Activated T-cell treated with anti-CD3 and anti-CD28 coated beads, Interleukin-2, amount 50 U/mL, for 24 hours (primary cell): Measurements from ENCODE around the gene NR3C1.

ENCODE experiments used
- DNase-seq: peaks from one replicate; pipeline ENCODE4 v3.0.0-alpha.2; 2020
- H3K27ac Mint-ChIP-seq: 2 replicates; pipeline ENCODE4 v1.8.0; 2020; ENCODE audit warnings: mild to moderate bottlenecking, mixed read lengths
- H3K27me3 Mint-ChIP-seq: 2 replicates; pipeline ENCODE4 v1.8.0; 2020; ENCODE audit warnings: mixed read lengths
- H3K36me3 Mint-ChIP-seq: 2 replicates; pipeline ENCODE4 v1.8.0; 2020; ENCODE audit warnings: low read depth, mixed read lengths
- H3K4me1 Mint-ChIP-seq: 2 replicates; pipeline ENCODE4 v1.8.0; 2020; ENCODE audit warnings: low read depth, mixed read lengths
- H3K4me3 Mint-ChIP-seq: 2 replicates; pipeline ENCODE4 v1.8.0; 2020; ENCODE audit warnings: mild to moderate bottlenecking, moderate library complexity, mixed read lengths
- H3K9me3 Mint-ChIP-seq: 2 replicates; pipeline ENCODE4 v1.8.0; 2020; ENCODE audit warnings: mixed read lengths

The NR3C1 gene

GRCh38 chr5:143254819-143255218 lies 148.7 kb downstream of the NR3C1 start:
- H3K4me3 Mint-ChIP-seq = no peak overlapping the region
- no peaks in the 10 kb centered on the region for H3K36me3 Mint-ChIP-seq
- no peak for DNase-seq
- no peaks in the 10 kb centered on the region for H3K4me1 Mint-ChIP-seq
- H3K27me3 Mint-ChIP-seq = no peaks in the 10 kb centered on the region
- H3K27ac Mint-ChIP-seq = no peak overlapping the region
- H3K9me3 Mint-ChIP-seq = no peaks in the 10 kb centered on the region

DNA sequence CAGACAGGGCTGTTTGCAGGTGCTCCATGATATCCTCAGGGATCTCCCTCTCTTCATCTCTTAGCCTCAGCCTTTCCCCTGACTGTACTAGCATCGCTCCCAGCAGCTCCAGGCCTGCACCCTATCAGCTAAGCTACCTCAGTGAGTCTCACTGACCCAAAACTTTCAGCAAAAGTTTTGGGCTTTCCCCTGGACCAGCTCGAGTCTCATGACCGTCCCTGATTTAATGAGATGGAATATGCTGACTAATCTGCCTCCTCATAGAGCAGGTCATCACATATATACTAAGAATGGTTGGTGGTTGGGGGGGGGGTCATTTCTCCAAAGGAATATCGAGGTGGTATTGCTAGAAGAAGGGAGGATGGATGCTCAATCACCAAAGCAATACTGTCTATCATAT lies 151.5 kb downstream of the NR3C1 start:
- H3K36me3 Mint-ChIP-seq = no peaks in the 10 kb centered on the region
- H3K4me3 Mint-ChIP-seq = no peak overlapping the region
- H3K4me1 Mint-ChIP-seq = no peaks in the 10 kb centered on the region
- no peaks in the 10 kb centered on the region for H3K9me3 Mint-ChIP-seq
- H3K27me3 Mint-ChIP-seq = no peaks in the 10 kb centered on the region
- H3K27ac Mint-ChIP-seq = no peak overlapping the region
- no peak for DNase-seq

DNA sequence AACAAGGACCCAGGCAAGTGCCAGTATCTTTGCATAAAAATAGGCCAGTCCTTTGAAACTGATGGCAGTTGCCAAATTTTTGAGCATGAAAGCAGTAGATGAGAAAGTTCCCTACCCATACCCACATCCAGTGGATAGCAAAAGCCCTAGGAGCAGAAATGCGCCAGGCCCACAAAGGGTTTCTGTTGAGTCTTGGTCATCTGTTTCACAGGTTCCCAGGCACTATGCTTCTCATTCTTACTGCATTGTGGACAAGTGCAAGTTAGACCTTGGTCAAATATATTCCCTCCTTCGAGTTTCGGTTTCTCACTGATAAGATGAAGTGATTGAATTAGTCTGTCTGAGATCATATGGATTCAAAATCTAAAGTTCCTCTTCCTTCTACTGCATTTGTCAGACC lies 152.3 kb downstream of the NR3C1 start:
- Mint-ChIP-seq H3K36me3 (no peaks in the 10 kb centered on the region), H3K4me3 (no peak overlapping the region), H3K4me1 (no peaks in the 10 kb centered on the region), H3K27ac (no peak overlapping the region), H3K9me3 (no peaks in the 10 kb centered on the region), H3K27me3 (no peaks in the 10 kb centered on the region)
- no peak for DNase-seq

- no peaks in the 10 kb centered on the region for H3K9me3 Mint-ChIP-seq
- H3K27ac Mint-ChIP-seq = no peak overlapping the region
- H3K27me3 Mint-ChIP-seq = no peaks in the 10 kb centered on the region
- no peaks in the 10 kb centered on the region for H3K36me3 Mint-ChIP-seq
- DNase-seq = no peak
- no peak overlapping the region for H3K4me3 Mint-ChIP-seq
- H3K4me1 Mint-ChIP-seq = no peaks in the 10 kb centered on the region
These were observed 153.6 kb downstream of the NR3C1 start for GRCh38 chr5:143249851-143250250.

DNA sequence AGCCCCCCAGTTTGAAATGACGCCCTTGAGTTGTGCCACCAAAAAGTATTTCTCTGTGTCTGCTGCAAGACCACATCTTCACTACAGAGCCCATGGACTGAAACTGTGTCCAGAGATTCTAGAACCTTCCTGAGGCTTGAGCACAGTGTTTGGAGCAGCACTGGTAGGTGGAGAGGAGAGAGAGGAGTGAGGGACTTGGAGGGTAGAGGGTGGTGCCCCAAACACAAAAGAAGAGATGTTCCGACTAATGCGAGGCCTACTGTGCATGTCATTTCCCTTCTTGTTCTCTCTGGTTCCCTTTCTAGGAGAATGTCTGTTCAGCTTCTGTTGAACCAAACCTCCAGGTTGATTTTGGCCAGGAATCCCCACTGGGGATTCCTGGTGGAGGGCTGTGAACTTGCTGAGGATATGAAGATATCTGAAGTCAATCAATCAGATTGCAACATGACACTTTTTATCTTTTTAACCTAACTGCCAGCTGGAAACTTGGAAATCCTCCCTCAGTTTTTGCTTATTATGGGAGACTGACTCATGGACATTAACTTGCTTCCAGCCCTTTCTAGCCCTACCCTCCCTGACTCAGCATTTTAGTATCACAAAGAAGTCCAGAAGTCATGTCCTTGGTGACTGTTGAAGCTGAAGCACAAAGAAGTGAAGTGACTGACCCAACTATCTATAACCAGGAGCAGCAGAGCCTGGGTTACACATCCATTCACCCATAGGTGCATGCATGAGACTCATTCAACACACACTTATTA lies 154.5 kb downstream of the NR3C1 start:
- no peak overlapping the region for H3K27ac Mint-ChIP-seq
- no peak for DNase-seq

DNA sequence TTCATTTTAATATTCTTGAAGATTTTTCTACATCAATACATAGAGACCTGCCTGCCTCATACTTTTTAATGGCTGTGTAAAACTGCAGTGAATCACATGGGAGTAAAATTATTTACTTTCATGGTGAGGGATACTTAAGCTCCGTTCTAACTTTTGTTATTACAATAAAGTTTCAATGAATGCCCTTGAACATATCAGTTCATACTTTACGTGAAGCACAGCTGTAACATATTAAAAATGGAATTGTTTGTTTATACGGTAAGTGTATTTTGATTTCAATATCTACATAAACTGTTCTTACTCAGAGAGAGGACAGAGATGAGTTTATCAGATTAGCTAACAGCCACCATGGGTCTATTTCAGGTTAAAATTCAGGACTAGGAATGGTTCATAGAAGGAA lies 155.1 kb downstream of the NR3C1 start:
- no peaks in the 10 kb centered on the region for H3K9me3 Mint-ChIP-seq
- no peak overlapping the region for H3K4me3 Mint-ChIP-seq
- no peak for DNase-seq
- H3K27me3 Mint-ChIP-seq = no peaks in the 10 kb centered on the region
- no peaks in the 10 kb centered on the region for H3K36me3 Mint-ChIP-seq
- no peaks in the 10 kb centered on the region for H3K4me1 Mint-ChIP-seq
- no peak overlapping the region for H3K27ac Mint-ChIP-seq

More for the DNA sequence above, 154.5 kb downstream of the NR3C1 start:
- Mint-ChIP-seq H3K9me3 (no peaks in the 10 kb centered on the region), H3K4me1 (no peaks in the 10 kb centered on the region), H3K36me3 (no peaks in the 10 kb centered on the region), H3K4me3 (no peak overlapping the region), H3K27me3 (no peaks in the 10 kb centered on the region)

- no peak for DNase-seq
- Mint-ChIP-seq H3K27ac (no peak overlapping the region), H3K36me3 (no peaks in the 10 kb centered on the region), H3K4me3 (no peak overlapping the region), H3K27me3 (no peaks in the 10 kb centered on the region), H3K4me1 (no peaks in the 10 kb centered on the region), H3K9me3 (no peaks in the 10 kb centered on the region)
These were observed 156.2 kb downstream of the NR3C1 start for GRCh38 chr5:143247134-143247815.

DNA sequence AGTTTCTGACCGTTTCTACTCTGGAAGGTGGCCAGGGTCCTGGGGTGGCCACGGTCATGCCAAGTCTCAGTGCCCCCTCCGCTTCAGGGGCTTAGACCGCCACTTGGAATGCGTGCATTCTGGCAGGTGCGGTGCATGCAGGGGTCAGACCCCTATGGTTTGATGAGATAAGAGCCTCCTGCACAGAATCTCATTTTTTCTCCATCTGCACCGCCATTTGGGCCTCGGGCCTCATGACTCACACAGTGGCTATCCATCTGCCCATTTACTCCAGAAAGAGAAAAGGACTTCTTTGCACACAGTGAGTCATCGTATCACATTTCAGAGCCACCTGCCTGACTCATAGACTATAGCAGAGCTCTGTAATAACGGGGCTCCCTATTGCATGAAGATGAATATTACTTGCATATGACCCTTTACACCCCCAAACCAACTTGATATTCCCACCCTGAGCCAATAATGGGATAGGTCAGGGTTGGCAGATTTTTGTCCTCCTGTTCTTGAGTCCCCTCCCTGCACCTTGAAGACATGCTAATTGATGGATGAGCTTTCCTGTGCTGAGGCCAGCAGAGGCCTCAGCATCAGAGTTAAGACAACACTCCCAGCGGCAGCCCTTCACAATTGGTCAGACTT lies 157.4 kb downstream of the NR3C1 start:
- no peaks in the 10 kb centered on the region for H3K9me3 Mint-ChIP-seq
- H3K36me3 Mint-ChIP-seq = no peaks in the 10 kb centered on the region
- no peak for DNase-seq
- no peak overlapping the region for H3K4me3 Mint-ChIP-seq
- H3K4me1 Mint-ChIP-seq = no peaks in the 10 kb centered on the region
- H3K27me3 Mint-ChIP-seq = no peaks in the 10 kb centered on the region
- H3K27ac Mint-ChIP-seq = no peak overlapping the region

DNA sequence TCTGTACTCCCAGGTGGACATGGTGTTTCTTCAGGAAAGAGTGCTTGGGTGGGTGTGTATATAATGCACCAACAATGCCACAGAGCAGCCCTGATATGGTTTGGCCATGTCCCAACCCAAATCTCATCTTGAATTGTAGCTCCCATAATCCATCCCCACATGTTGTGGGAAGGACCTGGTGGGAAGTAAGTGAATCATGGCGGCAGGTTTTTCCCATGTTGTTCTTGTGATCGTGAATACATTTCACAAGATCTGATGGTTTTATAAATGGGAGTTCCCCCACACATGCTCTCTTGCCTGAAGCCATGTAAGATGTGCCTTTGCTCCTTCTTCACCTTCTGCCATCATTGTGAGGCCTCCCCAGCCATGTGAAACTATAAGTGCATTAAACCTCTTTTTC lies 158.5 kb downstream of the NR3C1 start:
- Mint-ChIP-seq H3K27me3 (no peaks in the 10 kb centered on the region), H3K36me3 (no peaks in the 10 kb centered on the region), H3K27ac (no peak overlapping the region), H3K4me3 (no peak overlapping the region), H3K4me1 (no peaks in the 10 kb centered on the region), H3K9me3 (no peaks in the 10 kb centered on the region)
- DNase-seq = no peak

DNA sequence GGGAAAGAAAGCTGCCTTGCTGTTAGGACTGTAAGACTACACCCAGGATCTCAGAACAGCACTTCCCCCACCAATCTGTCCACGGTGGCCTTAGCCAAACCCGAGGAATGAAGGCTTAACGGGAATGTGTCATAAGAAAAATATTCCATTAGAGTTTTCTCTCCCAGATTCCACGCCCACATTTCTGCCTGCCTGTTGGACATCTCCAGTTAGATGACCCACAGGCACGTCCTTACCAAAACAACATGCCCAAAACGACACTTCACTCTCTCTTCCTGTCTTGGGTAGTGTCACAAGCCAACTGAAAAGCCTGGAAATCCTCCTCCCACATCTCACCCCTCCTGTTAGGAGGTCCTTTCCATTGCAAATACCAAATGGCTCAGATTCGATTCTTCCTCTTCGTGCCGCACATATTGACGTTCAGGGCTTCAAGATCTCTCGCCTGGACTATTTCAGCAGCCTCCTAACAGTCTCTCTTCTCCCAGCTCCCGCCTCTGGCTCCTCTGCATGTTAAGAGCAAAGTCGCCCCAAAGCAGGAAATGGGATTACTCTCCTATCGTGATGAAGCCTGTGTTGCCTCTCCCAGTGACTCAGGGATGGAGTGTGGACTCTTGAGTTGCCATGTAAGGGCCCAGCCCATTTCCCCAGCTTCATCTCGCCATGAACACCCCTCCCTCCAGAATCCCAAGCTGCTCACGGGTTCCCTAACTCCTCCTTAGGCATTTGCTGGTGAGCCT lies 159.3 kb downstream of the NR3C1 start:
- H3K36me3 Mint-ChIP-seq = no peaks in the 10 kb centered on the region
- DNase-seq = no peak
- no peak overlapping the region for H3K4me3 Mint-ChIP-seq
- H3K4me1 Mint-ChIP-seq = no peaks in the 10 kb centered on the region
- H3K9me3 Mint-ChIP-seq = no peaks in the 10 kb centered on the region
- H3K27ac Mint-ChIP-seq = no peak overlapping the region
- no peaks in the 10 kb centered on the region for H3K27me3 Mint-ChIP-seq

DNA sequence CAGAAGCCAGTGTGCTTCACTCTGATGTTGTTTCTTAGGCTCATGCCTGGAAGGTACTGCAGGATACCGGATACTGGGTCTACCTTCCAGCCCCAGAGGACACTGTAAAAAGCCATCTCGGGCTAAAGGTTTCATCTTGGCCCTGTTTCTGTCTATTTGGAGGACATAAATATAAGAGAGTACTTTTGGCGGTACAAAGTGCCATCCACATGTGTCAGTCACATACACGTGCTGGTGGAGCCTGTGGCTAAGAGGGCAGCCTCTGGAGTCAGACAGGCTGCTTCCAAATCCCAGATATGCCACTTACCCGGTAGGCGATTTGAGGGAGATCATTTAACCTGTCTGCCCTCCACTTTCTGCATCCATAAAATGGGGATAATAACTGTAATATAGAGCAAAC lies 160.4 kb downstream of the NR3C1 start:
- DNase-seq = no peak
- no peak overlapping the region for H3K4me3 Mint-ChIP-seq
- no peaks in the 10 kb centered on the region for H3K4me1 Mint-ChIP-seq
- no peaks in the 10 kb centered on the region for H3K9me3 Mint-ChIP-seq
- H3K36me3 Mint-ChIP-seq = no peaks in the 10 kb centered on the region
- H3K27ac Mint-ChIP-seq = no peak overlapping the region
- no peaks in the 10 kb centered on the region for H3K27me3 Mint-ChIP-seq

DNA sequence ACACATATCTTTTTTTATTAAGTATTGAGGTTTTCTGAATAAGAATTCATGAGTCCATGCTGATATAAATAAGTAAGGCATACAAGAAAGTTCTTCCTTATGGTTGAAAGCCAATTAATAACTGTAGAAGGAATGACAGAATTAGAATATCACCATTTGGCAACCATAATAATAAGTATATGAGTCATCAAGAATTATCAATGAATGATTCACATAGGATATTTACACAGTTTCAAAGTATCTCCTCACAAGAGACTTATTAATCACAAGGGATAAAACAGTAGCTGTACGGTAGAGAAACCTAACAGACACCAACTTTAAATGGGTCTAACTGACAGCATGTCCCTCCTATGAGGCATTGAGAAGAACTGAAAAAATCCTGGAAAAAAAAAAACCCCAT lies 161.6 kb downstream of the NR3C1 start:
- Mint-ChIP-seq H3K4me1 (no peaks in the 10 kb centered on the region), H3K4me3 (no peak overlapping the region), H3K27ac (no peak overlapping the region)

GRCh38 chr5:143239882-143240518 lies 163.5 kb downstream of the NR3C1 start:
- Mint-ChIP-seq H3K9me3 (no peaks in the 10 kb centered on the region), H3K4me1 (no peaks in the 10 kb centered on the region), H3K4me3 (no peak overlapping the region)

More for the DNA sequence above, 161.6 kb downstream of the NR3C1 start:
- H3K27me3 Mint-ChIP-seq = no peaks in the 10 kb centered on the region
- no peaks in the 10 kb centered on the region for H3K36me3 Mint-ChIP-seq
- H3K9me3 Mint-ChIP-seq = no peaks in the 10 kb centered on the region
- no peak for DNase-seq

GRCh38 chr5:143238620-143239019 lies 164.9 kb downstream of the NR3C1 start:
- H3K36me3 Mint-ChIP-seq = no peaks in the 10 kb centered on the region
- no peak for DNase-seq
- no peaks in the 10 kb centered on the region for H3K9me3 Mint-ChIP-seq
- no peaks in the 10 kb centered on the region for H3K4me1 Mint-ChIP-seq
- no peak overlapping the region for H3K27ac Mint-ChIP-seq
- no peaks in the 10 kb centered on the region for H3K27me3 Mint-ChIP-seq
- no peak overlapping the region for H3K4me3 Mint-ChIP-seq

More at GRCh38 chr5:143239882-143240518, 163.5 kb downstream of the NR3C1 start:
- Mint-ChIP-seq H3K36me3 (no peaks in the 10 kb centered on the region), H3K27me3 (no peaks in the 10 kb centered on the region), H3K27ac (no peak overlapping the region)
- DNase-seq = no peak
